Astrocyte (in vitro differentiated cells and primary cell): ENCODE results near the gene FES. TPM values are rescaled to one million over a fixed set of nuclear protein-coding genes. Genes with fewer than 3 reads are reported as not detected.

Experiments
- DNase-seq: peaks from one replicate; pipeline ENCODE4 v3.0.0-alpha.2; 2010; ENCODE audit warnings: low read depth
- FAIRE-seq: peaks from 2 replicates; lab custom pipeline; 2011; peaks lifted over from hg19 to GRCh38; lab: Jason Lieb, UNC
- H2AFZ ChIP-seq: 2 replicates; pipeline ENCODE4 v1.6.0; 2012; ENCODE audit warnings: low read depth, low read length, inconsistent platforms
- H3K27ac ChIP-seq: 2 replicates; pipeline ENCODE4 v1.5.1; 2011; ENCODE audit warnings: low read depth, low read length, inconsistent platforms
- H3K27me3 ChIP-seq: 2 replicates; pipeline ENCODE4 v1.6.0; 2011; ENCODE audit warnings: low read length, inconsistent platforms; ENCODE audit not compliant: insufficient read depth
- H3K36me3 ChIP-seq: 2 replicates; pipeline ENCODE4 v1.5.1; 2011; ENCODE audit warnings: low read length, inconsistent platforms; ENCODE audit not compliant: insufficient read depth
- H3K4me1 ChIP-seq: 2 replicates; pipeline ENCODE4 v1.5.1; 2011; ENCODE audit warnings: low read length, inconsistent platforms; ENCODE audit not compliant: insufficient read depth
- H3K4me2 ChIP-seq: 2 replicates; pipeline ENCODE4 v1.6.0; 2012; ENCODE audit warnings: low read length, inconsistent platforms
- H3K4me3 ChIP-seq: 2 replicates; pipeline ENCODE4 v1.5.1; 2011; ENCODE audit warnings: low read depth, mild to moderate bottlenecking, low read length, inconsistent platforms; ENCODE audit not compliant: insufficient read depth
- H3K79me2 ChIP-seq: 2 replicates; pipeline ENCODE4 v1.6.0; 2012; ENCODE audit warnings: mild to moderate bottlenecking, low read length, inconsistent platforms; ENCODE audit not compliant: insufficient read depth
- H3K9ac ChIP-seq: 2 replicates; pipeline ENCODE4 v1.6.0; 2012; ENCODE audit warnings: mild to moderate bottlenecking, low read length, inconsistent platforms
- H3K9me3 ChIP-seq: 2 replicates; pipeline ENCODE4 v1.5.1; 2012; ENCODE audit warnings: low read depth, mild to moderate bottlenecking, low read length, inconsistent platforms; ENCODE audit not compliant: insufficient read depth
- H4K20me1 ChIP-seq: 2 replicates; pipeline ENCODE4 v1.6.0; 2012; ENCODE audit warnings: low read length, inconsistent platforms; ENCODE audit not compliant: insufficient read depth
- H3K27ac Mint-ChIP-seq: one replicate; pipeline ENCODE4 v1.8.0; 2021; ENCODE audit warnings: mild to moderate bottlenecking, mixed read lengths; ENCODE audit not compliant: unreplicated experiment
- H3K27me3 Mint-ChIP-seq: one replicate; pipeline ENCODE4 v1.8.0; 2021; ENCODE audit warnings: low read depth, mixed read lengths; ENCODE audit not compliant: unreplicated experiment
- H3K36me3 Mint-ChIP-seq: one replicate; pipeline ENCODE4 v1.8.0; 2021; ENCODE audit warnings: low read depth, mixed read lengths; ENCODE audit not compliant: unreplicated experiment
- H3K4me1 Mint-ChIP-seq: one replicate; pipeline ENCODE4 v1.8.0; 2021; ENCODE audit warnings: low read depth, mixed read lengths; ENCODE audit not compliant: unreplicated experiment
- H3K4me3 Mint-ChIP-seq: one replicate; pipeline ENCODE4 v1.8.0; 2021; ENCODE audit warnings: mild to moderate bottlenecking, moderate library complexity, mixed read lengths; ENCODE audit not compliant: unreplicated experiment
- H3K9me3 Mint-ChIP-seq: one replicate; pipeline ENCODE4 v1.8.0; 2021; ENCODE audit warnings: mild to moderate bottlenecking, mixed read lengths; ENCODE audit not compliant: unreplicated experiment
- CTCF ChIP-seq: IDR thresholded peaks from 2 replicates; pipeline ENCODE4 v1.5.1; 2011; ENCODE audit warnings: low read depth, mild to moderate bottlenecking, inconsistent platforms, low read length, moderate library complexity; ENCODE audit not compliant: insufficient read depth
- EZH2 ChIP-seq: IDR thresholded peaks from 2 replicates; pipeline ENCODE4 v1.6.1; 2012; ENCODE audit warnings: mild to moderate bottlenecking, low read length, inconsistent platforms; ENCODE audit not compliant: insufficient read depth
- total RNA-seq: library from RNA; stranded (reverse); gene quantifications from 2 replicates; pipeline ENCODE4 v1.2.1, GENCODE V29; 2021

Gene FES
- total RNA-seq, 1 donor from 2014 or later, result 7.2 TPM

- H4K20me1 ChIP-seq, result no peaks in the 10 kb centered on the region
- H3K4me1 ChIP-seq, result peaks cover 7% of the 10 kb centered on the region
- no peaks in the 10 kb centered on the region for H3K36me3 ChIP-seq
- TF ChIP-seq CTCF (no peak), EZH2 (no peak)
- no peaks in the 10 kb centered on the region for H3K36me3 Mint-ChIP-seq
- H3K79me2 ChIP-seq, result no peaks in the 10 kb centered on the region
- H3K27ac ChIP-seq, result no peak overlapping the region
- H3K27ac Mint-ChIP-seq, result peak overlapping the region; percentile 18
- H3K9me3 ChIP-seq, result peaks cover 2% of the 10 kb centered on the region
- H3K9me3 Mint-ChIP-seq, result no peaks in the 10 kb centered on the region
- peaks cover 4% of the 10 kb centered on the region for H3K4me1 Mint-ChIP-seq
- H3K9ac ChIP-seq, result no peak overlapping the region
- H3K4me2 ChIP-seq, result no peak overlapping the region
- peaks cover 6% of the 10 kb centered on the region for H3K27me3 Mint-ChIP-seq
- no peak overlapping the region for H3K4me3 Mint-ChIP-seq
- no peak overlapping the region for H3K4me3 ChIP-seq
- DNase-seq (no peak), FAIRE-seq (no peak)
- no peak overlapping the region for H2AFZ ChIP-seq
- H3K27me3 ChIP-seq, result no peaks in the 10 kb centered on the region
These were observed 32.4 kb upstream of the FES start for GRCh38 chr15:90851940-90852339.

GRCh38 chr15:90855139-90855538 lies 29.2 kb upstream of the FES start:
- DNase-seq (no peak), FAIRE-seq (no peak)
- Histone ChIP-seq H3K79me2 (no peaks in the 10 kb centered on the region), H2AFZ (no peak overlapping the region), H3K27ac (no peak overlapping the region), H3K4me3 (no peak overlapping the region), H3K27me3 (no peaks in the 10 kb centered on the region), H3K9me3 (peaks cover 2% of the 10 kb centered on the region), H3K36me3 (no peaks in the 10 kb centered on the region), H3K4me2 (no peak overlapping the region), H3K9ac (no peak overlapping the region), H3K4me1 (peaks cover 12% of the 10 kb centered on the region), H4K20me1 (no peaks in the 10 kb centered on the region)
- H3K4me1 Mint-ChIP-seq, result peaks cover 8% of the 10 kb centered on the region
- H3K9me3 Mint-ChIP-seq, result no peaks in the 10 kb centered on the region
- no peak overlapping the region for H3K4me3 Mint-ChIP-seq
- no peak for TF ChIP-seq EZH2
- TF ChIP-seq CTCF, result no peak
- no peaks in the 10 kb centered on the region for H3K36me3 Mint-ChIP-seq
- peaks cover 8% of the 10 kb centered on the region for H3K27me3 Mint-ChIP-seq
- no peak overlapping the region for H3K27ac Mint-ChIP-seq

- H3K27ac Mint-ChIP-seq, result no peak overlapping the region
- FAIRE-seq, result no peak
These were observed 27.0 kb upstream of the FES start for GRCh38 chr15:90857337-90857736.

More at GRCh38 chr15:90857337-90857736, 27.0 kb upstream of the FES start:
- Mint-ChIP-seq H3K4me3 (no peak overlapping the region), H3K27me3 (peaks cover 8% of the 10 kb centered on the region), H3K36me3 (no peaks in the 10 kb centered on the region), H3K4me1 (peaks cover 7% of the 10 kb centered on the region), H3K9me3 (no peaks in the 10 kb centered on the region)
- H3K27ac ChIP-seq, result no peak overlapping the region
- no peak for DNase-seq
- no peaks in the 10 kb centered on the region for H3K36me3 ChIP-seq
- H4K20me1 ChIP-seq, result no peaks in the 10 kb centered on the region
- H3K4me2 ChIP-seq, result no peak overlapping the region
- no peaks in the 10 kb centered on the region for H3K27me3 ChIP-seq
- TF ChIP-seq EZH2 (no peak), CTCF (no peak)
- H3K79me2 ChIP-seq, result no peaks in the 10 kb centered on the region
- H3K9me3 ChIP-seq, result no peaks in the 10 kb centered on the region
- no peak overlapping the region for H2AFZ ChIP-seq
- H3K4me3 ChIP-seq, result no peak overlapping the region
- H3K4me1 ChIP-seq, result peaks cover 8% of the 10 kb centered on the region
- H3K9ac ChIP-seq, result no peak overlapping the region
